ENCODE measurements around the gene SDR9C7.

SDR9C7 gene

GRCh38 chr12:56955631-56956256 lies 21.5 kb upstream of the SDR9C7 start:
- TF ChIP-seq TAF1 (IDR thresholded peaks at IDR 0.05; ENCODE audit: borderline replicate concordance, insufficient read depth, low read length) (no peak), SIN3A (IDR thresholded peaks at IDR 0.05; ENCODE audit: borderline replicate concordance, insufficient read depth, low read length) (no peak), FOXP2 (optimal IDR thresholded peaks at IDR 0.05; ENCODE audit: borderline replicate concordance, extremely low read depth, extremely low read length, insufficient read depth) (no peak), REST (IDR thresholded peaks at IDR 0.05; ENCODE audit: insufficient read depth in 1 of 2, low read depth in 2 of 2, low read length in 2 of 2) (no peak), POLR2AphosphoS5 (IDR thresholded peaks at IDR 0.05; ENCODE audit: low read depth, low read length) (no peak)

- TF ChIP-seq TAF1 (IDR thresholded peaks at IDR 0.05; ENCODE audit: borderline replicate concordance, insufficient read depth, low read length) (no peak), FOXP2 (optimal IDR thresholded peaks at IDR 0.05; ENCODE audit: borderline replicate concordance, extremely low read depth, extremely low read length, insufficient read depth) (no peak), REST (IDR thresholded peaks at IDR 0.05; ENCODE audit: insufficient read depth in 1 of 2, low read depth in 2 of 2, low read length in 2 of 2) (no peak), SIN3A (IDR thresholded peaks at IDR 0.05; ENCODE audit: borderline replicate concordance, insufficient read depth, low read length) (no peak), POLR2AphosphoS5 (IDR thresholded peaks at IDR 0.05; ENCODE audit: low read depth, low read length) (no peak)
These were observed 20.7 kb upstream of the SDR9C7 start for GRCh38 chr12:56954958-56955355.

- TF ChIP-seq SIN3A (IDR thresholded peaks at IDR 0.05; ENCODE audit: borderline replicate concordance, insufficient read depth, low read length) (no peak), TAF1 (IDR thresholded peaks at IDR 0.05; ENCODE audit: borderline replicate concordance, insufficient read depth, low read length) (no peak), POLR2AphosphoS5 (IDR thresholded peaks at IDR 0.05; ENCODE audit: low read depth, low read length) (no peak), REST (IDR thresholded peaks at IDR 0.05; ENCODE audit: insufficient read depth in 1 of 2, low read depth in 2 of 2, low read length in 2 of 2) (no peak), FOXP2 (optimal IDR thresholded peaks at IDR 0.05; ENCODE audit: borderline replicate concordance, extremely low read depth, extremely low read length, insufficient read depth) (no peak)
These were observed 20.1 kb upstream of the SDR9C7 start for GRCh38 chr12:56954057-56954957.

GRCh38 chr12:56953314-56953713 lies 19.1 kb upstream of the SDR9C7 start:
- TF ChIP-seq SIN3A (IDR thresholded peaks at IDR 0.05; ENCODE audit: borderline replicate concordance, insufficient read depth, low read length) (no peak), REST (IDR thresholded peaks at IDR 0.05; ENCODE audit: insufficient read depth in 1 of 2, low read depth in 2 of 2, low read length in 2 of 2) (no peak), FOXP2 (optimal IDR thresholded peaks at IDR 0.05; ENCODE audit: borderline replicate concordance, extremely low read depth, extremely low read length, insufficient read depth) (no peak), POLR2AphosphoS5 (IDR thresholded peaks at IDR 0.05; ENCODE audit: low read depth, low read length) (no peak), TAF1 (IDR thresholded peaks at IDR 0.05; ENCODE audit: borderline replicate concordance, insufficient read depth, low read length) (no peak)
